K562 (cell line): Measurements from ENCODE around the gene MEX3D. TPM values are rescaled to one million over a fixed set of nuclear protein-coding genes. Genes with fewer than 3 reads are reported as not detected.

Experiments
- HNRNPL ChIP-seq: fragments of 200-400 bp; formaldehyde crosslinking; IDR thresholded peaks from 2 replicates; pipeline ENCODE4 v1.6.1; 2017; ENCODE audit warnings: low read depth, mild to moderate bottlenecking, low read length
- LCOR ChIP-seq: sonication (generic); formaldehyde crosslinking; IDR thresholded peaks from 2 replicates; pipeline ENCODE4 v1.8.0; 2022; ENCODE audit warnings: mild to moderate bottlenecking, missing genetic modification reagents
- SMC3 ChIP-seq: conservative IDR thresholded peaks from 2 replicates; pipeline ENCODE4 v1.6.1; 2011; ENCODE audit warnings: low read depth, low read length, improper control_type of control experiment; ENCODE audit not compliant: insufficient read depth
- TAL1 ChIP-seq: fragments of 450-650 bp; IDR thresholded peaks from 2 replicates; pipeline ENCODE4 v1.6.1; 2016; ENCODE audit warnings: mild to moderate bottlenecking
- TEAD4 ChIP-seq, 2 experiments: sonication (generic) in 1 of 2; formaldehyde crosslinking in 1 of 2; IDR thresholded peaks; 2 replicates each; pipeline versions ENCODE4 v1.6.1 to v1.8.0; 2012 to 2022; ENCODE audit warnings: borderline replicate concordance in 1 of 2, inconsistent platforms in 1 of 2, low read length in 1 of 2, mild to moderate bottlenecking in 1 of 2, missing genetic modification reagents in 1 of 2
- XRCC4 ChIP-seq: IDR thresholded peaks from one replicate; pipeline ENCODE4 v1.6.1; 2011; ENCODE audit not compliant: insufficient read depth, insufficient read length; ENCODE audit errors: extremely low read depth
- ZNF699 ChIP-seq: fragments of 250-450 bp; sonication (Bioruptor Pico); IDR thresholded peaks from 2 replicates; pipeline ENCODE4 v1.8.0; 2021; ENCODE audit warnings: mild to moderate bottlenecking, moderate library complexity; ENCODE audit not compliant: insufficient replicate concordance
- polyA plus RNA-seq, 8 experiments: library from polyadenylated mRNA; depleted of rRNA in 4 of 8; stranded (reverse) in 5 of 8; unstranded in 3 of 8; fragments of >200 nt; fragmentation: Nextera tagmentation in 2 of 8; fragmentation: Illumina TruSeq in 1 of 8; extraction: Ambion mirVana in 2 of 8; extraction: Trizol in 1 of 8; gene quantifications; 2 replicates each; pipeline versions ENCODE4 v1.2.1 to v1.2.3, GENCODE V29; 2011 to 2014; ENCODE audit warnings: inconsistent platforms in 1 of 8, missing spikeins in 1 of 8
- total RNA-seq, 7 experiments: library from RNA; depleted of rRNA in 6 of 7; stranded (reverse); fragments of >200 nt in 6 of 7; fragmentation: Illumina TruSeq in 2 of 7; extraction: Trizol in 2 of 7; gene quantifications; 2 replicates each; pipeline versions ENCODE4 v1.2.1 to v1.2.3, GENCODE V29; 2011 to 2021; ENCODE audit warnings: low replicate concordance in 1 of 7
- TF ChIP-seq, protein P1 (sequence below): fragments of 450-650 bp; IDR thresholded peaks from 2 replicates; pipeline ENCODE4 v1.7.1; 2018; ENCODE audit warnings: mild to moderate bottlenecking, low read depth; ENCODE audit not compliant: partially characterized antibody
- TF ChIP-seq, protein P2 (sequence below): fragments of 250-450 bp; sonication (Bioruptor Pico); IDR thresholded peaks from 2 replicates; pipeline ENCODE4 v1.9.0; 2021; ENCODE audit warnings: mild to moderate bottlenecking, inconsistent platforms
- TF ChIP-seq, protein P3 (sequence below): fragments of 450-650 bp; conservative IDR thresholded peaks from 2 replicates; pipeline ENCODE4 v1.6.1; 2016; ENCODE audit warnings: missing genetic modification characterization, low read depth, mild to moderate bottlenecking, missing compliant biosample characterization, moderate library complexity

Gene MEX3D
- total and polyA plus RNA-seq, 9 of the 15 experiments (the other 6 are each of a cell fraction or from before 2014, with no cell fraction given), result 1.7 to 39.3 (median 5.7) TPM

DNA sequence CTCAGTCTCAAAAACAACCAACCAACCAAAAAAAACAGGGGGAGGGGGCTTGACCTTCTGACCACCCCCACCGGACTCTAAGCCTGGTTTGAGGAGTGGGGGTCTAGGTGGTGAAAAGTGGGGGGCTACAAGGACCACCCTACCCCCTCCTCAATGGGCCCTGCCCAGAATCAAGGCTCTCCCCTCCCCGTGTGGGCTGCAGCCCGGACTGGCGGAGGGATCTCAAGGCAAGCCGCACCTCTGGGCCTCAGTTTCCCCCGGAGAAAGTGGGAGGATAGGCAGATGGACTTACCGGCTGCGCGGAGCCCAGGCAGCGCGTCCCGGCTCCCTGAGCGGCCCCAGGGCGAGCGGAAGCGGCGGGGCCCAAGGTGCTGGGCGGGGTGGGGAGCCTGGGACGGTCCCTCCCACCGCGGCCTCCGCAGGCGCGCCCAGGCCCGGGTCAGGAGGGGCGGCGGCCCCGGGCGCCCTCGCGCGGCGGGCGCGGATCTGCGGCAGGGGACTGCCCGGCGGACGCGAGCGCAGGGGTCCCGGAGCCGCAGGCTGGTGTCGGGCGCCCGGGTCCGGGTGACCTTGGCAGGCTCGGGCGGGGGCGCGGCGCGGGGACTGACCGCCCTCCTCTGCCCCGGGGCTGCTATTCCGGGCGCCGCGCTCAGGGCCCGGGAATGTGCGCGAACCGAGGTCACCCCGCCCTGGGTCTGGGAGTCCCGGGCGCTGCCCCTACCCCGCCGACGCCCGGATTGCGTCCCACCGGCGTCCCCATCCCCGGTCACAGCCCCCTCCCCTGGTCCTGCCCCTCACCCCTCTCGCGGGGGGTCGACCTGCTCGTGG is 55.2 kb downstream of the MEX3D start, which contains the start of gene ADAMTSL5 (continued):
- no peak for TF ChIP-seq XRCC4
- TF ChIP-seq LCOR, result no peak
- no peak; the same call in 1 of the 2 replicates for TF ChIP-seq SMC3
- no peak for TF ChIP-seq ZNF699 (CRISPR knock-in tag)
- TF ChIP-seq HNRNPL, result peak; percentile 81; the same call in 1 of the 2 replicates
- TF ChIP-seq TEAD4 (IDR thresholded peaks at IDR 0.05; ENCODE audit: low read length), result no peak
- no peak for TF ChIP-seq TEAD4 (CRISPR knock-in tag; IDR thresholded peaks at IDR 0.05; ENCODE audit: borderline replicate concordance)
- TF ChIP-seq, protein P1, sequence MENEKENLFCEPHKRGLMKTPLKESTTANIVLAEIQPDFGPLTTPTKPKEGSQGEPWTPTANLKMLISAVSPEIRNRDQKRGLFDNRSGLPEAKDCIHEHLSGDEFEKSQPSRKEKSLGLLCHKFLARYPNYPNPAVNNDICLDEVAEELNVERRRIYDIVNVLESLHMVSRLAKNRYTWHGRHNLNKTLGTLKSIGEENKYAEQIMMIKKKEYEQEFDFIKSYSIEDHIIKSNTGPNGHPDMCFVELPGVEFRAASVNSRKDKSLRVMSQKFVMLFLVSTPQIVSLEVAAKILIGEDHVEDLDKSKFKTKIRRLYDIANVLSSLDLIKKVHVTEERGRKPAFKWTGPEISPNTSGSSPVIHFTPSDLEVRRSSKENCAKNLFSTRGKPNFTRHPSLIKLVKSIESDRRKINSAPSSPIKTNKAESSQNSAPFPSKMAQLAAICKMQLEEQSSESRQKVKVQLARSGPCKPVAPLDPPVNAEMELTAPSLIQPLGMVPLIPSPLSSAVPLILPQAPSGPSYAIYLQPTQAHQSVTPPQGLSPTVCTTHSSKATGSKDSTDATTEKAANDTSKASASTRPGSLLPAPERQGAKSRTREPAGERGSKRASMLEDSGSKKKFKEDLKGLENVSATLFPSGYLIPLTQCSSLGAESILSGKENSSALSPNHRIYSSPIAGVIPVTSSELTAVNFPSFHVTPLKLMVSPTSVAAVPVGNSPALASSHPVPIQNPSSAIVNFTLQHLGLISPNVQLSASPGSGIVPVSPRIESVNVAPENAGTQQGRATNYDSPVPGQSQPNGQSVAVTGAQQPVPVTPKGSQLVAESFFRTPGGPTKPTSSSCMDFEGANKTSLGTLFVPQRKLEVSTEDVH, result no peak
- TF ChIP-seq TAL1, result 0 out of 2 replicates have a peak, but pooled peaks have one; percentile 12
- TF ChIP-seq, protein P2, sequence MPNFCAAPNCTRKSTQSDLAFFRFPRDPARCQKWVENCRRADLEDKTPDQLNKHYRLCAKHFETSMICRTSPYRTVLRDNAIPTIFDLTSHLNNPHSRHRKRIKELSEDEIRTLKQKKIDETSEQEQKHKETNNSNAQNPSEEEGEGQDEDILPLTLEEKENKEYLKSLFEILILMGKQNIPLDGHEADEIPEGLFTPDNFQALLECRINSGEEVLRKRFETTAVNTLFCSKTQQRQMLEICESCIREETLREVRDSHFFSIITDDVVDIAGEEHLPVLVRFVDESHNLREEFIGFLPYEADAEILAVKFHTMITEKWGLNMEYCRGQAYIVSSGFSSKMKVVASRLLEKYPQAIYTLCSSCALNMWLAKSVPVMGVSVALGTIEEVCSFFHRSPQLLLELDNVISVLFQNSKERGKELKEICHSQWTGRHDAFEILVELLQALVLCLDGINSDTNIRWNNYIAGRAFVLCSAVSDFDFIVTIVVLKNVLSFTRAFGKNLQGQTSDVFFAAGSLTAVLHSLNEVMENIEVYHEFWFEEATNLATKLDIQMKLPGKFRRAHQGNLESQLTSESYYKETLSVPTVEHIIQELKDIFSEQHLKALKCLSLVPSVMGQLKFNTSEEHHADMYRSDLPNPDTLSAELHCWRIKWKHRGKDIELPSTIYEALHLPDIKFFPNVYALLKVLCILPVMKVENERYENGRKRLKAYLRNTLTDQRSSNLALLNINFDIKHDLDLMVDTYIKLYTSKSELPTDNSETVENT, result no peak; the same call in 1 of the 2 replicates
- TF ChIP-seq, protein P3, sequence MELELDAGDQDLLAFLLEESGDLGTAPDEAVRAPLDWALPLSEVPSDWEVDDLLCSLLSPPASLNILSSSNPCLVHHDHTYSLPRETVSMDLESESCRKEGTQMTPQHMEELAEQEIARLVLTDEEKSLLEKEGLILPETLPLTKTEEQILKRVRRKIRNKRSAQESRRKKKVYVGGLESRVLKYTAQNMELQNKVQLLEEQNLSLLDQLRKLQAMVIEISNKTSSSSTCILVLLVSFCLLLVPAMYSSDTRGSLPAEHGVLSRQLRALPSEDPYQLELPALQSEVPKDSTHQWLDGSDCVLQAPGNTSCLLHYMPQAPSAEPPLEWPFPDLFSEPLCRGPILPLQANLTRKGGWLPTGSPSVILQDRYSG, result no peak
